ENCODE results near the gene CDK5RAP3. TPM values are rescaled to one million over a fixed set of nuclear protein-coding genes. Genes with fewer than 3 reads are reported as not detected.

Gene CDK5RAP3
- polyA plus RNA-seq, 1 of the 3 experiments (the other 2 are of a cell fraction) = 208 TPM

- Histone ChIP-seq H3F3A (replicated peaks; ENCODE audit: insufficient read depth) (peaks cover 34% of the 10 kb centered on the region), H3K79me2 (ENCODE audit: insufficient read depth) (no peaks in the 10 kb centered on the region), H4K20me1 (ENCODE audit: insufficient read depth) (no peaks in the 10 kb centered on the region), H3K4me1 (ENCODE audit: control insufficient read depth in 1 of 2, insufficient read depth in 2 of 2, low read depth in 1 of 2, low read length in 1 of 2) (peaks cover 48 to 49% of the 10 kb centered on the region in 2 experiments), H3K36me3 (replicated peaks in 1 of 2; ENCODE audit: control insufficient read depth in 1 of 2, insufficient read depth in 2 of 2, low read length in 1 of 2) (no peaks in the 10 kb centered on the region), H3K4me3 (ENCODE audit: low read depth in 2 of 2, low read length in 1 of 2) (no peak overlapping the region), H3K27ac (ENCODE audit: low read depth in 2 of 2, low read length in 1 of 2) (peak overlapping the region in 1 of 2 experiments; percentile 47; a peak in 2 of 4 replicates), H3K9me3 (no peaks in the 10 kb centered on the region), H3K9ac (no peak overlapping the region), H3K4me2 (no peak overlapping the region), H3K27me3 (ENCODE audit: insufficient read depth) (no peaks in the 10 kb centered on the region), H3K9me2 (no peaks in the 10 kb centered on the region), H2AFZ (ENCODE audit: low read depth) (no peak overlapping the region)
- no peak for DNase-seq
- WGBS (ENCODE audit: low lambda C conversion rate) = 92% methylated on average over 12 of the region's 12 CpGs
- ChIA-PET CTCF (interaction anchor here (0.7 to 41.8 kb wide), 3 partner anchors 9 to 22 kb away, joined by 3 to 1752 read pairs (median 479); no protein-coding TSS in a partner anchor), POLR2A (interaction anchor here (0.8 to 1.0 kb wide), 2 partner anchors 14 to 25 kb away, joined by 3 to 5 read pairs; no protein-coding TSS in a partner anchor)
- TF ChIP-seq NFIC (IDR thresholded peaks at IDR 0.05; ENCODE audit: borderline replicate concordance) = no peak
- no peak for TF ChIP-seq RFX5 (IDR thresholded peaks at IDR 0.05; ENCODE audit: low read length)
- no peak for TF ChIP-seq ZBTB33 (IDR thresholded peaks at IDR 0.05; ENCODE audit: borderline replicate concordance, low read depth)
- no peak for TF ChIP-seq TCF12 (IDR thresholded peaks at IDR 0.05)
- no peak for TF ChIP-seq REST (IDR thresholded peaks at IDR 0.05; ENCODE audit: low read depth, low read length)
- no peak for TF ChIP-seq FOSL2 (IDR thresholded peaks at IDR 0.05; ENCODE audit: borderline replicate concordance, low read depth)
- TF ChIP-seq, protein P1, sequence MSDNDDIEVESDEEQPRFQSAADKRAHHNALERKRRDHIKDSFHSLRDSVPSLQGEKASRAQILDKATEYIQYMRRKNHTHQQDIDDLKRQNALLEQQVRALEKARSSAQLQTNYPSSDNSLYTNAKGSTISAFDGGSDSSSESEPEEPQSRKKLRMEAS (IDR thresholded peaks at IDR 0.05; ENCODE audit: low read depth) = no peak
- TF ChIP-seq GABPA (IDR thresholded peaks at IDR 0.05; ENCODE audit: low read depth) = no peak
- TF ChIP-seq CHD2 (IDR thresholded peaks at IDR 0.05; ENCODE audit: low read length, partially characterized antibody) = no peak
- no peak for TF ChIP-seq POLR2AphosphoS5 (IDR thresholded peaks at IDR 0.05; ENCODE audit: low read depth, low read length)
Observed at GRCh38 chr17:48006936-48007709, 36.2 kb downstream of the CDK5RAP3 start.

All from SK-N-SH (cell line).